ENCODE measurements around the gene RAPGEF5.

The RAPGEF5 gene

DNA sequence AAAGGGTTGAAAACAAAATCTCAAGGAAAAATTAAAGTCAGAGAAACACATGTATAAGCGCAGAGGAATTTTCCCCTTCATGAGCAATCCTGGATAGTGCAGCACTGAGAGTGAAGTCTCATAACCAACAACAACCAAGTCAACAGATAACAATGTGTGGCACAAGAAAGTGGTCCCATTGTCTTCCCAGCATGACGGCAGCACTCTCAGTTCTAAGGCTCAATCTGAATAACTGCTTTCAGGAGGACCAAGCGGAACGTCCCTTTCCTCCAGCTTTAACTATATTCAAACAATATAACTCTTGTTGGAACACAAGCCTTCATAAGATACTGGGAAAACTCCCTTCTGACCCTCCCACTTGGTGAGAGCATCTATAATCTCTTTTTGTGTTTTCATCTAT, 137.9 kb downstream of the RAPGEF5 start:
- no peak for DNase-seq (ENCODE audit: low read depth)

DNA sequence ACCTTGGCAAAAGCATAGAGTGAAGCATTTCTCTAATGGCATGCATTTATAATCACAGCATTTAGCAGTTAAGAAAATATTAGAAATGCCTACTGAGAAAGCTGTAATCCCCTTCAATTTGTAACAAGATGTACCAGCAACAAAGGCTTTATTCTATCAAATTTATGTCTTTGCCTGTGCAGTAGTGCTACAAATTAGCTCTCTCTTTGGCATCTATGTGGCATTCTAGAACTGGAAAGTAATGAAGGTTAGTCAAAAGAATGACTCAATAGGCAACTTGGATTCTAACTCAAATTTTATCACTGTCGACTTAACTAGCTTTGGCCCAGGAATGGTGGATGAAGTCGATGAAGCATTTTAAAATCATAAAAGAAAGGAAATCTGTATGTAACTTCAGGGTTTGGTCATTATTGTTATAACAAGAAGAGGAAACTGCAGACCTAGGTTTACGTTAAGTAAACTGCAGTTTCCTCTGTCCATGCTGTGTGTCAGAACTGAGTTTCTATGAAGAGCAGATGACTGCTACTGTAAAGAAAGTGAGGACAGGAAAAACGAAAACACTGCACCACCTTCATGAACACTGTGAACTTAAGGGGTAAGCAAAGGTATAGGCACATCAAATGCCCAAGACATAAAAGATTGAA, 140.0 kb downstream of the RAPGEF5 start:
- no peak for DNase-seq (ENCODE audit: low read depth)

DNA sequence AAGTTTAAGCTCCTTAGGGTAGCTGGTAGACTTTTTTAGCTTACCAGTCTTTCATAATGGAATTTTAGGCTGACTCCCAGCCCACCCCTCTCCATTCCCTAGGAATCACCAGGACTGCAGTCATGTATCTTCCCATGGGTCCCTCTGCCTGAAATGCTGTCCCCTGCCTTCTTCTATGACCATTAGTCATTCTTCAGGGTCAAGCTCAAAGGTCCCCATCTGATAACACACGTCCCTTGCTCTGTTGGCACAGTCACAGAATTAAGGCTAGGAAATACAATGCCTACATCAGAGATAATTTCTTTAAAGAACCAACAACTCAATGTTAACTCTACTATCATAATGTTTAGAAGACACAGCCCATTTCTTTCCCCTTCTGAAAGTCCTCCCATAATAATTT, 140.6 kb downstream of the RAPGEF5 start:
- DNase-seq (ENCODE audit: low read depth): no peak

DNA sequence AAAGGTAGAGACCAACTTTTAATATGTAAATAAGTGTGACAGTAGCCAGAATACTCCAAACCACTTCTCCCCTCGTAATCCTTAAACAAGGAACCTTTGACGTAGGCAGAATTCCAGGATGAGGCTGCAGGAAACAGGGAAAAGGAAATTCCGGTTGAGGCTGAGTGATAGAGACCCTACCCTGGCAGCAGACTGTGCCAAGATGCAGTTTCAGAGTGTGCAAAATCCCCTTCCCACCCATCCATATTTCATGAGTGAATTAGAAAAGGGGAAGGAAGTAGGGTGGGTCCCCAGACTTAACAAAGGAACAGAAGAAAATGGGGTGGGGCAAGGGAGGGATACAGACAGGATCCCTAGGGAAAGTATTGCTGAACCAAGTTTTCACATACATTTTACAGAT, 143.0 kb downstream of the RAPGEF5 start:
- no peak for DNase-seq (ENCODE audit: low read depth)

- no peak for DNase-seq (ENCODE audit: low read depth)
These were observed 143.9 kb downstream of the RAPGEF5 start for GRCh38 chr7:22213081-22213480.

GRCh38 chr7:22210967-22211366, 146.0 kb downstream of the RAPGEF5 start:
- no peak for DNase-seq (ENCODE audit: low read depth)

GRCh38 chr7:22210355-22210754, 146.6 kb downstream of the RAPGEF5 start:
- no peak for DNase-seq (ENCODE audit: low read depth)

GRCh38 chr7:22208799-22209198, 148.2 kb downstream of the RAPGEF5 start:
- no peak for DNase-seq (ENCODE audit: low read depth)

DNA sequence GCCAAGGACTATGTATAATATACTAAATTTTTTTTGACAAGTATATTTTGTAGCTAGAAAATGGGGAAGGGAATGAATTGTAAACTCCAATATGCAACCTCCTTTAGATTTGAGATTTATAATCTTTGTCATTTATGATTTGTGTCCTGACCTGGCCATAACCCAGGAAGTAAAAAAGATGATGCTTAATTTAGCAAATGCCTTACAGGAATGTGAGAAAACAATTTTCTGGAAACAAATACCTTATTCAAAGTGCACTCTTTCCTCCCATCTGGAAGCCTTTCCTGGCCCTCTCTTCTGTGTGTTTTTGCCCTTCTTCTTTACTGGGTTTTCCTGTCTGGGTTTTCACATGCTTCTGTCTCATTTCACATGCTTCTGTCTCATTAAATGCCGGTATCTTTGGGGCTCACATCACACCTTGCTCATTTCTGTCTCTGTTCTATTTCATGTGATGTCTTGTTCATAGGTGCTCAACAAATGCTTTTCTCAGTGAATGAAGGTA, 149.2 kb downstream of the RAPGEF5 start:
- no peak for DNase-seq (ENCODE audit: low read depth)

DNA sequence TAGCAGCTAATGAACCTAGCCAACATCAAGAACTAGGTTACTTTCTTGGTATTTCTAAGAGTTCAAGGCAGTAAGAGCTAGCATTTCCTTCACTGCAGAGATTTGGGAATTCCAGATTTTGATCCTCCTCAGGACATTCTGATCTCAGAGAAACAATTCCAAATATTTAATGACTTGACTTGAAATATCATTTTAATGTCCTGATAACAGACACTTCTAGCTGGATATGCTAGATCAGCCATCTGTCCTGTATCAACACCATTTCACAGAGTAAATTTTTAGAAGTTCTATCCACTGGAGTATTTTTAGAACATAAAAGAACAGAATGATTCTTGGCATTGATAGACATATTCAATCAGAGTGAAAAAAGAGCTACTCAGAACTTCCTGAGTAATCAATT, 151.3 kb downstream of the RAPGEF5 start:
- no peak for DNase-seq (ENCODE audit: low read depth)

- no peak for DNase-seq (ENCODE audit: low read depth)
These were observed 152.6 kb downstream of the RAPGEF5 start for GRCh38 chr7:22204312-22204711.

DNA sequence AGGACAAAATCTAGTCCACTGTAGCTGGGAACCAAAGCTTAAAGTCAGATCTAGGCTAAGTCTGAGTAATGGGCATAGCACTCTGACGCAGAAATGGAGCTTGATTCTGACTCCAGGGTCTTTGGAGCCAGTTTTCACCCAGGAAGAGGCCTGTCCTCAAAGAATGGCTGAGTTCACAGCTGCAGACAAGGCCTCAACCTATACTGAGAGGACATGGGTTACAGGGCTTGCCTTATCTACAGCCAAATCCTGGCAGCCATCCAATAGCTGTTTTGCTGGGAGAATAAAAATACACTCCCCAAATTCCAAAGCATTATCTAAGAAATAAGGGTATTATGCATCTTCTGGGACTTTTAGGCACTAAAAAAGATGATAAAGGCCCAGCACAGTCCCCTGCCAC, 154.8 kb downstream of the RAPGEF5 start:
- no peak for DNase-seq (ENCODE audit: low read depth)

- no peak for DNase-seq (ENCODE audit: low read depth)
These were observed 155.6 kb downstream of the RAPGEF5 start for GRCh38 chr7:22201186-22201880.

- DNase-seq (ENCODE audit: low read depth): no peak
These were observed 156.2 kb downstream of the RAPGEF5 start for GRCh38 chr7:22200777-22201176.

GRCh38 chr7:22200238-22200637, 156.7 kb downstream of the RAPGEF5 start:
- no peak for DNase-seq (ENCODE audit: low read depth)

DNA sequence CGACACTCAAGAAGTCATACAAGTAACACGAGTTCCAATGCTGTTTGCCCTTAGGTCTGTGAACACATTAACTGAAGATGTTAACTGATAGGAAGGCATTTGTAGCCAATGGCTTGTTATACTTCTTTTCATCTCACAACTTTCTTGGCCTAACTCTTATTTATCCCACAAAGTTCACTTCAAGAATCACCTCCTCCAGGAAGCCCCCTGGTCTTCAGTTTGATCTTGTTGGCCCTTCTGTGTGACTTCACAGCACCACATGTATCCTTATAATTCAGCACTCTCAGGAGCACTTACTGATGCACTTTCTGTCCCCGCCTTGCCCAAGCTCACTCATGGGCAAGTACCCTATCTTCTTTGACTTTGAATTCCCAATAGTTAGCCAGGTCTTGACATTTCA, 159.6 kb downstream of the RAPGEF5 start:
- no peak for DNase-seq (ENCODE audit: low read depth)

GRCh38 chr7:22196429-22196828, 160.5 kb downstream of the RAPGEF5 start:
- no peak for DNase-seq (ENCODE audit: low read depth)

DNA sequence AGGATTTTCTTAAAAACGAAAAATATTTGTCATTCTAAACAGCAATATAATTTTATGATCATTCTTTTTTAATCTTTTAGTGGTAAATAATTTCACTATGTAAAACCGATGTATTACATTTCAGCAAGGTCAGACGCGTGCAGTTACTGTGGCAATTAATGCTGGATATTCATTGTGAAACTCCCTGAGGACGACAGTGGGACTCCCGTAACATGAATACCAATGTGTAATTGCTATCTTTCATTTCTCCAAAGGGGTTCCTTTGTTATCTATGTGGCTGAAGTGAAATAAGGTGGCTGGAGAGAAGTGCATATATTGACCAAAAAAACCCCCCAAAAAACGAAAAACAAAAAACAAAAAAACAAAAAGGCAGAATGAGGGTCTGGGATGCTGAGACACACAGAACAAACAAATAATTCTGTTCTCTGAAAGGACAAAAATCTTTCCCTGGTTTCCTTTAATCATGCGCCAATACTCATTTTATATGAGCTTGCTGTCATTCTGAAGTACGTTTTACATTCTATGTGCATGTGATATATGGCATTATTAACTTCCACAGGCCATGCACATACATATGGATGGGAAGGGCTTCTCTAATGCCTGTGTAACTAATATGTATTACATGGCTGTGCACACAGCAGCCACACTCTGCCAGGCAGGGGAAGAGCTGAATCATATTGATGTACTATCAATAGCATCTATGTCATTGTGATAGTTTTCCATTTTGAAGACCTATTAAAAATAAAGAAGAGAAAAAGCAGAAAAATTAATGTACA, 161.4 kb downstream of the RAPGEF5 start:
- DNase-seq (ENCODE audit: low read depth): no peak

- no peak for DNase-seq (ENCODE audit: low read depth)
These were observed 162.2 kb downstream of the RAPGEF5 start for GRCh38 chr7:22194658-22195273.

- DNase-seq (ENCODE audit: low read depth): no peak
These were observed 163.4 kb downstream of the RAPGEF5 start for GRCh38 chr7:22193450-22193983.

- DNase-seq (ENCODE audit: low read depth): no peak
These were observed 164.2 kb downstream of the RAPGEF5 start for GRCh38 chr7:22192801-22193200.

DNA sequence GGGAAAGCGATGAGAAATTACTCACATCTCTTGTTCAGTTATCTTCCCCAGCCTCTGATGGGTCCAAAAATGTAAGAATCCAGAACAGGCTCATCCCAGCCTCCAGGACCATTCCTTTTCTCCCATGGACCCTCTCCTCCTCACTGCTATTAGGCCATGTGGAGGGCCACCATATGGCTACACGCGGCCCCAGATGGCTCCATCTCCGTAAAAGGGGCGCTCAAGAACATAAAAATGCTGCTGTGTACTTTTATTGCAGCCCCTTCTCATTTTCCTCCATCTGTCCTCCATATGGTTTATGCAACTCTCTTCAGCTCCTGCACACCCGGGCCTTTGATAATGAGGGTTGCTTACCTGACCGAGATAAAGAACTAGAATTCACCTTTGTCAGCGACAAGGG, 166.2 kb downstream of the RAPGEF5 start:
- DNase-seq (ENCODE audit: low read depth): no peak
